ENCODE results near the gene MARCOL.

MARCOL gene

DNA sequence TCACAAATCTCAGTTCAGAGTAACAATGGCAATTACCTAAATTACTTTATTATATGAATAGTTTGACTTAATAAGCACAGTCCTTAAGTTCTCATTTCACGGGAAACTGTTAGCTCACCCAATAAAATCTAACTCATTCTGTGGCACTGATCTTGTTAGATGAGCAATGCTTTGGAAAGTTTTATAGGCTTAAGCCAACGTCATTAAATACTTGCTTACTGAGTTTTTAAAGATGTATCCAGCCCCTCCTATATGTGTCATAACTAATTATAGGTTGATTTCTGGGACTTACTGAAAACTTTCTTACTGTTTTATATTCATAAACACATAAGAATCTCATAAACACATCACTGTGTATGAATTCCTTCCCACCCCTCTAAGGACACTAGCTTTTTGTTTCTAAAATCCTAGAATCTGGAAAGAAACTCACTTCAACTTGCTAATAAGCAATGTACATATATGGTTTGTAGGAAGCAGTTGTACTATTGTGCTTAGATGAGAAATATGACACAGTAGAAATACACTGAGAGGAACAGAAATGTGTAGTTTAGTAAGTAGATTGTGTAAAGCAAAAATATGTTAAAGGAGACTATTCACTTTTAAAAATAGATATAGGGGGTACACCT is 14.1 kb upstream of the MARCOL start:
- in situ Hi-C loops (cut with MboI; ENCODE audit: low pct_unique_long_range_greater_than_20kb, low sequenced_read_pairs, unreplicated experiment) = no loop called here
- DNase-seq (ENCODE audit: low spot score) = no peak
- TF ChIP-seq, protein P1, sequence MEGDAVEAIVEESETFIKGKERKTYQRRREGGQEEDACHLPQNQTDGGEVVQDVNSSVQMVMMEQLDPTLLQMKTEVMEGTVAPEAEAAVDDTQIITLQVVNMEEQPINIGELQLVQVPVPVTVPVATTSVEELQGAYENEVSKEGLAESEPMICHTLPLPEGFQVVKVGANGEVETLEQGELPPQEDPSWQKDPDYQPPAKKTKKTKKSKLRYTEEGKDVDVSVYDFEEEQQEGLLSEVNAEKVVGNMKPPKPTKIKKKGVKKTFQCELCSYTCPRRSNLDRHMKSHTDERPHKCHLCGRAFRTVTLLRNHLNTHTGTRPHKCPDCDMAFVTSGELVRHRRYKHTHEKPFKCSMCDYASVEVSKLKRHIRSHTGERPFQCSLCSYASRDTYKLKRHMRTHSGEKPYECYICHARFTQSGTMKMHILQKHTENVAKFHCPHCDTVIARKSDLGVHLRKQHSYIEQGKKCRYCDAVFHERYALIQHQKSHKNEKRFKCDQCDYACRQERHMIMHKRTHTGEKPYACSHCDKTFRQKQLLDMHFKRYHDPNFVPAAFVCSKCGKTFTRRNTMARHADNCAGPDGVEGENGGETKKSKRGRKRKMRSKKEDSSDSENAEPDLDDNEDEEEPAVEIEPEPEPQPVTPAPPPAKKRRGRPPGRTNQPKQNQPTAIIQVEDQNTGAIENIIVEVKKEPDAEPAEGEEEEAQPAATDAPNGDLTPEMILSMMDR (IDR thresholded peaks at IDR 0.05; ENCODE audit: extremely low read depth, insufficient read depth, missing control alignments) = no peak

- TF ChIP-seq, protein P1 (IDR thresholded peaks at IDR 0.05; ENCODE audit: extremely low read depth, insufficient read depth, missing control alignments) = no peak
- in situ Hi-C loops (cut with MboI; ENCODE audit: low pct_unique_long_range_greater_than_20kb, low sequenced_read_pairs, unreplicated experiment) = no loop called here
- DNase-seq (ENCODE audit: low spot score) = no peak
Observed at GRCh38 chr5:148228392-148228984, 9.8 kb upstream of the MARCOL start.

DNA sequence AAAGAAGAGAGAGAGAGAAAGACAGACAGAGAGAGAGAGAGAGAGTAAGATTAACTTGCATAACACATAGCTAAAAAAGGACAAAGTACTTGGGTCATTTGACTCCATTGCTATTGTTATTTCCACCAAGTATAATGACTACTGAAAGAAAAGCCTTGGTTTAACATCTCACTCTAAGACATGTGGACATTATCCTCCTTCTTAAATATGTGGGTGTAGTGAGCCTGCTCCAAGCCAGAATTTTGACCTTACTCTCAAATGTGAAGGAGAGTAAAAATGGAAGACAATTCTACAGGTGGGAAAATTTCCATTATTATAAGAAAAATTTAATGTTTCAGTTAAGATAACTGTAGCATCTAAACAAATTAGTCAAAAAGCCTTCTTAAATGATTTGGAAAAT is 8.5 kb upstream of the MARCOL start:
- no peak for DNase-seq (ENCODE audit: low spot score)
- TF ChIP-seq, protein P1 (IDR thresholded peaks at IDR 0.05; ENCODE audit: extremely low read depth, insufficient read depth, missing control alignments) = no peak
- in situ Hi-C loops (cut with MboI; ENCODE audit: low pct_unique_long_range_greater_than_20kb, low sequenced_read_pairs, unreplicated experiment) = no loop called here

- in situ Hi-C loops (cut with MboI; ENCODE audit: low pct_unique_long_range_greater_than_20kb, low sequenced_read_pairs, unreplicated experiment) = no loop called here
- DNase-seq (ENCODE audit: low spot score) = no peak
- TF ChIP-seq, protein P1 (IDR thresholded peaks at IDR 0.05; ENCODE audit: extremely low read depth, insufficient read depth, missing control alignments) = no peak
Observed at GRCh38 chr5:148230240-148230639, 8.1 kb upstream of the MARCOL start.

- TF ChIP-seq, protein P1 (IDR thresholded peaks at IDR 0.05; ENCODE audit: extremely low read depth, insufficient read depth, missing control alignments) = no peak
- in situ Hi-C loops (cut with MboI; ENCODE audit: low pct_unique_long_range_greater_than_20kb, low sequenced_read_pairs, unreplicated experiment) = no loop called here
- no peak for DNase-seq (ENCODE audit: low spot score)
Observed at GRCh38 chr5:148237785-148238417, 424 bp upstream of the MARCOL start.

DNA sequence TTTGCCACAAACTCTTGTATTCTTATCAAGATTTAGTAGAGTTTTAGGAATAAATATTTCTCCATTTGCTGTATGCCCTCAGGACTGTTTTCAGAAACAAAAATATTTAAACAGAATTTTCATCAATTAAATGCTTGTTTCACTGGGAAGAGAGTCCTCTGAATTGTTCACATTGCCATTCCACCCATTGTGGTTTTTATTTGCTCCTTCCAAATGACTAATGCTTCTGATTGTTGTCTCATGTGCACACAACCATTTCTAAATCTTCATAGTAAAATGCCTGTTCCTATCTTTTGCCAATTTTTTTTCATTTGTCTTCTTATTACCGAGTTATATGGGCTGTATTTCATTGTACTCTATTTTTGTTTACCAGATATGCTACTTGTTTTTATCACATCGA is 10.6 kb downstream of the MARCOL start:
- TF ChIP-seq, protein P1 (IDR thresholded peaks at IDR 0.05; ENCODE audit: extremely low read depth, insufficient read depth, missing control alignments) = no peak
- no peak for DNase-seq (ENCODE audit: low spot score)
- in situ Hi-C loops (cut with MboI; ENCODE audit: low pct_unique_long_range_greater_than_20kb, low sequenced_read_pairs, unreplicated experiment) = no loop called here

Measured in GM13977 (cell line).